ACC112 (cell line): ENCODE data around the gene APOL3.
"Not testable (repeated sequence)": the region's sequence is repeated elsewhere in the genome, so short reads cannot be mapped to it uniquely, and the experiment has no call there.

Experiments used
- H2AFZ ChIP-seq: fragments of 200-600 bp; sonication (generic); one replicate; pipeline ENCODE4 v1.6.0; 2017; ENCODE audit warnings: antibody characterized with exemption, low read length; ENCODE audit not compliant: unreplicated experiment
- H3K27ac ChIP-seq: fragments of 200-600 bp; sonication (generic); 2 replicates; pipeline ENCODE4 v1.5.1; 2014; ENCODE audit warnings: low read depth, mild to moderate bottlenecking, antibody characterized with exemption, low read length, moderate library complexity
- H3K27me3 ChIP-seq: fragments of 200-600 bp; sonication (generic); 2 replicates; pipeline ENCODE4 v1.6.1; 2014; ENCODE audit warnings: mild to moderate bottlenecking, antibody characterized with exemption, low read length, moderate library complexity, mixed read lengths; ENCODE audit not compliant: insufficient read depth
- H3K36me3 ChIP-seq: fragments of 200-600 bp; sonication (generic); 2 replicates; pipeline ENCODE4 v1.6.1; 2016; ENCODE audit warnings: mild to moderate bottlenecking, antibody characterized with exemption, low read length, moderate library complexity, mixed read lengths; ENCODE audit not compliant: insufficient read depth
- H3K4me1 ChIP-seq: fragments of 200-600 bp; sonication (generic); one replicate; pipeline ENCODE4 v1.6.1; 2016; ENCODE audit warnings: low read length, mixed read lengths; ENCODE audit not compliant: insufficient read depth, unreplicated experiment, control insufficient read depth
- H3K4me3 ChIP-seq: fragments of 200-600 bp; sonication (generic); 2 replicates; pipeline ENCODE4 v1.5.1; 2014; ENCODE audit warnings: mild to moderate bottlenecking, low read depth, low read length
- H3K79me2 ChIP-seq: fragments of 200-600 bp; sonication (generic); one replicate; pipeline ENCODE4 v1.6.0; 2016; ENCODE audit warnings: low read length; ENCODE audit not compliant: control insufficient read depth, unreplicated experiment, insufficient read depth

The APOL3 gene

GRCh38 chr22:36193577-36193976 lies 33.0 kb upstream of the APOL3 start:
- no peaks in the 10 kb centered on the region for H3K79me2 ChIP-seq
- H3K4me1 ChIP-seq: no peaks in the 10 kb centered on the region
- H3K4me3 ChIP-seq: no peak overlapping the region
- no peaks in the 10 kb centered on the region for H3K27me3 ChIP-seq
- H2AFZ ChIP-seq: no peak overlapping the region
- H3K36me3 ChIP-seq: no peaks in the 10 kb centered on the region
- no peak overlapping the region for H3K27ac ChIP-seq

GRCh38 chr22:36193171-36193570 lies 32.6 kb upstream of the APOL3 start:
- Histone ChIP-seq H3K27me3 (no peaks in the 10 kb centered on the region), H3K36me3 (no peaks in the 10 kb centered on the region), H2AFZ (no peak overlapping the region), H3K79me2 (no peaks in the 10 kb centered on the region), H3K4me3 (no peak overlapping the region), H3K27ac (no peak overlapping the region), H3K4me1 (no peaks in the 10 kb centered on the region)

GRCh38 chr22:36192542-36192941 lies 32.0 kb upstream of the APOL3 start:
- no peaks in the 10 kb centered on the region for H3K27me3 ChIP-seq
- H3K4me3 ChIP-seq: no peak overlapping the region
- no peak overlapping the region for H2AFZ ChIP-seq
- no peaks in the 10 kb centered on the region for H3K4me1 ChIP-seq
- no peaks in the 10 kb centered on the region for H3K36me3 ChIP-seq
- H3K27ac ChIP-seq: no peak overlapping the region
- H3K79me2 ChIP-seq: no peaks in the 10 kb centered on the region

GRCh38 chr22:36191106-36191836 lies 30.7 kb upstream of the APOL3 start:
- Histone ChIP-seq H3K27me3 (no peaks in the 10 kb centered on the region), H3K4me1 (no peaks in the 10 kb centered on the region), H3K36me3 (no peaks in the 10 kb centered on the region), H3K27ac (no peak overlapping the region), H3K4me3 (no peak overlapping the region), H3K79me2 (no peaks in the 10 kb centered on the region), H2AFZ (no peak overlapping the region)

- not testable (repeated sequence) for H3K36me3 ChIP-seq, H3K79me2 ChIP-seq, H3K27me3 ChIP-seq, H3K27ac ChIP-seq, H3K4me3 ChIP-seq, H2AFZ ChIP-seq, H3K4me1 ChIP-seq
Measured at GRCh38 chr22:36187862-36188261, 27.3 kb upstream of the APOL3 start.

- no peaks in the 10 kb centered on the region for H3K4me1 ChIP-seq
- no peak overlapping the region for H3K27ac ChIP-seq
- no peaks in the 10 kb centered on the region for H3K27me3 ChIP-seq
- H3K36me3 ChIP-seq: no peaks in the 10 kb centered on the region
- no peak overlapping the region for H3K4me3 ChIP-seq
- H2AFZ ChIP-seq: no peak overlapping the region
- H3K79me2 ChIP-seq: no peaks in the 10 kb centered on the region
Measured at GRCh38 chr22:36185828-36186624, 25.5 kb upstream of the APOL3 start.

GRCh38 chr22:36184433-36185025 lies 24.0 kb upstream of the APOL3 start:
- H2AFZ ChIP-seq: no peak overlapping the region
- H3K36me3 ChIP-seq: no peaks in the 10 kb centered on the region
- H3K79me2 ChIP-seq: no peaks in the 10 kb centered on the region
- no peak overlapping the region for H3K4me3 ChIP-seq
- no peaks in the 10 kb centered on the region for H3K27me3 ChIP-seq
- H3K4me1 ChIP-seq: no peaks in the 10 kb centered on the region
- H3K27ac ChIP-seq: no peak overlapping the region

GRCh38 chr22:36183446-36183845 lies 22.9 kb upstream of the APOL3 start:
- Histone ChIP-seq H3K27me3 (no peaks in the 10 kb centered on the region), H2AFZ (no peak overlapping the region), H3K4me3 (no peak overlapping the region), H3K36me3 (no peaks in the 10 kb centered on the region), H3K4me1 (no peaks in the 10 kb centered on the region), H3K27ac (no peak overlapping the region), H3K79me2 (no peaks in the 10 kb centered on the region)

- Histone ChIP-seq H3K79me2 (no peaks in the 10 kb centered on the region), H3K4me1 (no peaks in the 10 kb centered on the region), H3K4me3 (no peak overlapping the region), H3K36me3 (no peaks in the 10 kb centered on the region), H2AFZ (no peak overlapping the region), H3K27ac (no peak overlapping the region), H3K27me3 (no peaks in the 10 kb centered on the region)
Measured at GRCh38 chr22:36182857-36183256, 22.3 kb upstream of the APOL3 start.

GRCh38 chr22:36182056-36182455 lies 21.5 kb upstream of the APOL3 start:
- Histone ChIP-seq H3K79me2 (no peaks in the 10 kb centered on the region), H3K27ac (no peak overlapping the region), H2AFZ (no peak overlapping the region), H3K36me3 (no peaks in the 10 kb centered on the region), H3K4me3 (no peak overlapping the region), H3K27me3 (no peaks in the 10 kb centered on the region), H3K4me1 (no peaks in the 10 kb centered on the region)

- no peaks in the 10 kb centered on the region for H3K36me3 ChIP-seq
Measured at GRCh38 chr22:36180928-36181327, 20.4 kb upstream of the APOL3 start.

More at GRCh38 chr22:36180928-36181327, 20.4 kb upstream of the APOL3 start:
- no peaks in the 10 kb centered on the region for H3K4me1 ChIP-seq
- H3K79me2 ChIP-seq: no peaks in the 10 kb centered on the region
- no peaks in the 10 kb centered on the region for H3K27me3 ChIP-seq
- no peak overlapping the region for H3K27ac ChIP-seq
- no peak overlapping the region for H2AFZ ChIP-seq
- H3K4me3 ChIP-seq: no peak overlapping the region
